Measurements from ENCODE around the gene TMEM184A. TPM values are rescaled to one million over a fixed set of nuclear protein-coding genes. Genes with fewer than 3 reads are reported as not detected.

TMEM184A gene
- total RNA-seq, 1 donor from 2014 or later: 129 TPM

DNA sequence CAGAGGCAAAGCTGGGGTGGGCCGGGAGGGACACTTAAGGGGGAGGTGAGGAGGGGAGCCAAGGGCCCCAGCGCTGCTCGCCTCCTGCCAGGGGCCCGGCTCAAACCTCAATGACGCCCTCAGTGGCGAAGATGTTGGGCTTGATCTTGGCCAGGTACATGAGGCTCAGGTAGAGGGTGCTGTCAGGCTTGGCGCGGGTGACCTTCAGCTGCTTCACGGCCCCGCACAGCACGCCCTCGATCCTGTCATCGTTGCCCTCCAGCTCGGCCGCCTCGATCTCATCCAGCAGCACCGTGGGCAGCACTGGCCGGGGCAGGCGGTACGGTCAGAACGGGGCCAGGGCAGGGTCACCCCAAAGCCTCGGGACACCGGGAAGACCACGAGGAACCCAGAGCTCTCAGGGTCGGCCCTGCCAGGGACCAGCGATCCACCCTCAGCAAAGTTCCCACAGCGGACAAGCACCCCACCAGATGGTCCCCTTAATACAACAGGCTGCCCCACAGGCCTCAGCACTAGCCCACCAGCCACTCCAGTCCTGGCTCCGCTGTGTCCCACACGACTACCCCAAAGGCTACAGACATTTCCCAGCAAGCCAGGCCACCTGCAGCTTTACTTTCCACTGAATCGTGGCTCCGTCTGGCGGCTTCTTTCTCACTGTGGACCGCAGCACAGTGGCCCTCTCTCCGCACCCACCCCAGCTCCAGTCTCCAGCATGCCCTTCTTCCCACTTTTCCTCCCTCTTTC lies 55.8 kb downstream of the TMEM184A start:
- DNase-seq (ENCODE audit: extremely low spot score in 2 of 2): no peak
- H3K9me3 ChIP-seq: no peaks in the 10 kb centered on the region
- intact Hi-C loops (cut with DNase I): loop anchor here (10.0 kb wide), 1 partner anchor 65 kb away; no protein-coding TSS in a partner anchor
- no peak overlapping the region for H3K27ac ChIP-seq
- TF ChIP-seq POLR2A (IDR thresholded peaks at IDR 0.05) (no peak), POLR2AphosphoS5 (IDR thresholded peaks at IDR 0.05; ENCODE audit: insufficient read depth in 1 of 2, low read depth in 1 of 2) (no peak)
- TF ChIP-seq, protein P1, sequence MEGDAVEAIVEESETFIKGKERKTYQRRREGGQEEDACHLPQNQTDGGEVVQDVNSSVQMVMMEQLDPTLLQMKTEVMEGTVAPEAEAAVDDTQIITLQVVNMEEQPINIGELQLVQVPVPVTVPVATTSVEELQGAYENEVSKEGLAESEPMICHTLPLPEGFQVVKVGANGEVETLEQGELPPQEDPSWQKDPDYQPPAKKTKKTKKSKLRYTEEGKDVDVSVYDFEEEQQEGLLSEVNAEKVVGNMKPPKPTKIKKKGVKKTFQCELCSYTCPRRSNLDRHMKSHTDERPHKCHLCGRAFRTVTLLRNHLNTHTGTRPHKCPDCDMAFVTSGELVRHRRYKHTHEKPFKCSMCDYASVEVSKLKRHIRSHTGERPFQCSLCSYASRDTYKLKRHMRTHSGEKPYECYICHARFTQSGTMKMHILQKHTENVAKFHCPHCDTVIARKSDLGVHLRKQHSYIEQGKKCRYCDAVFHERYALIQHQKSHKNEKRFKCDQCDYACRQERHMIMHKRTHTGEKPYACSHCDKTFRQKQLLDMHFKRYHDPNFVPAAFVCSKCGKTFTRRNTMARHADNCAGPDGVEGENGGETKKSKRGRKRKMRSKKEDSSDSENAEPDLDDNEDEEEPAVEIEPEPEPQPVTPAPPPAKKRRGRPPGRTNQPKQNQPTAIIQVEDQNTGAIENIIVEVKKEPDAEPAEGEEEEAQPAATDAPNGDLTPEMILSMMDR (IDR thresholded peaks at IDR 0.05): no peak
- H3K4me3 ChIP-seq: no peak overlapping the region
- peaks cover 4 to 62% of the 10 kb centered on the region in 2 donors for H3K36me3 ChIP-seq
- H3K27me3 ChIP-seq: no peaks in the 10 kb centered on the region
- peaks cover 21% of the 10 kb centered on the region for H3K4me1 ChIP-seq

DNA sequence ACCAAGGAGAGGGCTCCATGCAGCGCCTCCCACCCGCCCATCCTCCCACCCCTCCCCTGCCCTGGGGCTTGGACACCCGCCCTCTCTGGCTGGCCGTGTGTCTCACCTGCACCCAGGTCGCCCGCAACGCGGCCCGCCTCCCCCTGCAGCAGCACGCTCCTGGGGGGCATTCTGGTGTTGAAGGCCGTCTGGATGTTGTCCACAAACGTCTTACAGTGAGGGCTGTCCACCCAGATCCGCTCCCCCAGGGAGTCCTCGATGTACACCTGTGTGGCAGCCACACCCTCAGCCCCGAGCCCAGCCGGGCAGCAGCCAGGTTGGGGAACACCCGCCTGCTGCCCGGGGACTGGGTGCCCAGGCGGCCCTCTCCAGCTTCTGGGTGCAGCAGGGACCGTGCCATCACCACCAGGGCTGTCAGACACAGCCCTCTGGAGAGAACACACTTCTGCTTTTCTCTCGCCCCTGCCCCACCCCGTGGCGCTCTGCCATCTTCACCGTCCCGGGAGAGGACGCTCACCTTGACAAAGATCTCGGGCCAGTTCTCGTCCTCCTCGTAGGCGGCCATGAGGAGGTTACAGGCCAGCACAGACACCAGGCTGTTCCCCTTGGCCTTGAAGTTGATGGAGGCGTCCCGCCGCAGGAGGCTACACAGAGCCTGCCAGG lies 56.5 kb downstream of the TMEM184A start:
- H3K27me3 ChIP-seq: no peaks in the 10 kb centered on the region
- H3K4me3 ChIP-seq: no peak overlapping the region
- no peak for DNase-seq (ENCODE audit: extremely low spot score in 2 of 2)
- no peaks in the 10 kb centered on the region for H3K9me3 ChIP-seq
- peaks cover 4 to 67% of the 10 kb centered on the region in 2 donors for H3K36me3 ChIP-seq
- intact Hi-C loops (cut with DNase I): loop anchor here (10.0 kb wide), 1 partner anchor 65 kb away; no protein-coding TSS in a partner anchor
- TF ChIP-seq, protein P1 (IDR thresholded peaks at IDR 0.05): no peak
- TF ChIP-seq POLR2AphosphoS5 (IDR thresholded peaks at IDR 0.05; ENCODE audit: insufficient read depth in 1 of 2, low read depth in 1 of 2): no peak
- no peak for TF ChIP-seq POLR2A (IDR thresholded peaks at IDR 0.05)
- H3K27ac ChIP-seq: no peak overlapping the region
- H3K4me1 ChIP-seq: peaks cover 21% of the 10 kb centered on the region

DNA sequence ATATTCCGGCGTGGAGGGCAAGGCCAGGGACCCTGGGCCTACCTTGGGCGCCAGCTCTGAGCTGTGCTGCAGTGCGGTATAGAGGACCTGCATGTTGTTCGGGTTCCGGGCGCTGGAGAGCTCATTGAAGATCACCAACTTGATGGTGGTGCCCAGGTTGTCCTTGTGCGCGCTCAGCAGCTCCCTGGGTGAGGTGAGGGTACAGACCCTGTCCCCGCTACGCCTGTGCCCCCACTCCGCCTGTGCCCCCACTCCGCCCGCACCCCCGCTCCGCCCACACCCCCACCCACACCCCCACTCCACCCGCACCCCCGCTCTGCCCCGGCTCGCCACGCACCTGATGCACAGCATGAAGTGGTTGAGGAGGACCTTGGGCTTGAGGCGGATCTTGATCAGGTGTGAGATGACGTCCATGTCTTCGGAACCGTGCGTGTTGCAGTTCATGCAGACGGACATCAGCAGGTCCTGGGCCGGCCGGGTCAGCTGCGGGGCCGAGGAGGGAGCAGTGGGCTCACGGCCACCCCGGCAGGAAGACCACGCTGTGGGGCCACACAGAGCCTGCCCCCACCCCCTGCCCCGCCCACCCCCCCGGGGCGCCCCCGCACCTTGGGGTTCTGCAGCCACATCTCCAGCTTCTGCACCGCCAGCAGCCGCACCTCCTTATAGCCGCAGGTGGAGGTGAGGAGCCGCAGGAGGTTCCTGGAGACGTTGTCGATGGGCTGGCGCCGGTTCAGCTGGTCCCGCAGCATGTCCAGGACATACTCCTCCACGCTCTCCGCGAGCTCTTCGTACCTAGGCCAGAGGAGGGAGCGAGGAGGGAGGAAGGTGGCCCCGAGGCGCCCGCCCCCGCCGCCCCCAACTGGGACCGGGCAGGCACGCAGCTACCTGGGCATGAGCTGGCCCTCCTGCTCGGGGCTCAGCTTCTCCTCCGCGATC lies 57.4 kb downstream of the TMEM184A start:
- H3K9me3 ChIP-seq: no peaks in the 10 kb centered on the region
- H3K36me3 ChIP-seq: peaks cover 4 to 71% of the 10 kb centered on the region in 2 donors
- no peak overlapping the region for H3K4me3 ChIP-seq
- DNase-seq (ENCODE audit: extremely low spot score in 2 of 2): no peak
- intact Hi-C loops (cut with DNase I): no loop called here
- H3K27ac ChIP-seq: no peak overlapping the region
- peaks cover 20% of the 10 kb centered on the region for H3K4me1 ChIP-seq
- TF ChIP-seq POLR2AphosphoS5 (IDR thresholded peaks at IDR 0.05; ENCODE audit: insufficient read depth in 1 of 2, low read depth in 1 of 2) (no peak), POLR2A (IDR thresholded peaks at IDR 0.05) (no peak)
- TF ChIP-seq, protein P1 (IDR thresholded peaks at IDR 0.05): no peak
- H3K27me3 ChIP-seq: no peaks in the 10 kb centered on the region

DNA sequence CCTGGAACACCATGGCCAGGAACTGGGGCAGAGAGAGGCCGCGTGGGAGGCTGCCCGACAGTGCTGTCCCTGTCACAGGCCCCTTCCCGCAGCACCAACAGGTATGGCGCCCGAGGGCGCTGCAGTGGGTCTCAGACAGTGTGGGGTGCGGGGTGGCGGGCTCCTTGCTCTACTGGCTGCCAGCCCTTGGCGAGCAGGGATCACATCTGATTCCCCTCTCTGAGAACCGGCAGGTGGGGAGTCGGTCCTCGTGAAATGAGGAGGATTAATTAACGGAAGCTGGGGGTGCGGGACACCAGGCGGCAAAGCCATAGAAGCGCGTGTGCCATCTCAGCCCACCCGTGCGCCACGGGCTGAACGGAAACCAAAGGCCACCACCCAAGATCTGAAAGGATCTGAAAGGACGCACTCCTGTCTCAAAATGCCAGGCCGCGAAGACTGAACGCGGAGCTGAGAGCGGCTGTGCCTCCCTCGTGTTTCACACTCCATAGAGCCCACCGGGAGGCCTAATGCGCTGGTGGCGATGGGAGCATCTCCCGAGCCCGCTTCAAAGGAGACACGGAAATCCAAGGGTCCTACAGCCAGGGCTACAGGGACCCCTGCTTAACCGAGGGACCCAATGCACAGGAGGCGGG lies 58.6 kb downstream of the TMEM184A start:
- intact Hi-C loops (cut with DNase I): no loop called here
- Histone ChIP-seq H3K4me3 (no peak overlapping the region), H3K9me3 (no peaks in the 10 kb centered on the region), H3K36me3 (peaks cover 4 to 67% of the 10 kb centered on the region in 2 donors), H3K27me3 (no peaks in the 10 kb centered on the region), H3K4me1 (peaks cover 8% of the 10 kb centered on the region), H3K27ac (no peak overlapping the region)
- TF ChIP-seq, protein P1 (IDR thresholded peaks at IDR 0.05): no peak
- TF ChIP-seq POLR2A (IDR thresholded peaks at IDR 0.05) (no peak), POLR2AphosphoS5 (IDR thresholded peaks at IDR 0.05; ENCODE audit: insufficient read depth in 1 of 2, low read depth in 1 of 2) (no peak)
- DNase-seq (ENCODE audit: extremely low spot score in 2 of 2): no peak
